Measurements from ENCODE around the gene CDC5L.
A peak's percentile ranks its signal among the peaks of the same experiment; 100 is the strongest.

The CDC5L gene

GRCh38 chr6:44470746-44471145 lies 83.2 kb downstream of the CDC5L start:
- Histone ChIP-seq H3K4me1 (ENCODE audit: control insufficient read depth in 1 of 2, insufficient read depth in 2 of 2, low read length in 2 of 2) (peaks cover 5 to 15% of the 10 kb centered on the region in 2 experiments), H3K27me3 (ENCODE audit: insufficient read depth, low read length) (no peaks in the 10 kb centered on the region)

GRCh38 chr6:44471271-44471981 lies 83.9 kb downstream of the CDC5L start:
- Histone ChIP-seq H3K23ac (ENCODE audit: low read length) (no peak overlapping the region), H3K36me3 (ENCODE audit: control insufficient read depth in 1 of 2, insufficient read depth in 2 of 2, low read length in 2 of 2) (no peaks in the 10 kb centered on the region), H3K14ac (ENCODE audit: low read length) (no peak overlapping the region), H3K4me3 (ENCODE audit: low read depth, low read length) (no peak overlapping the region), H3K27ac (ENCODE audit: low read depth, low read length) (no peak overlapping the region), H3K27me3 (ENCODE audit: insufficient read depth, low read length) (no peaks in the 10 kb centered on the region), H3K9me3 (ENCODE audit: insufficient read depth, low read depth, low read length) (no peaks in the 10 kb centered on the region), H3K4me1 (ENCODE audit: control insufficient read depth in 1 of 2, insufficient read depth in 2 of 2, low read length in 2 of 2) (peaks cover 5 to 18% of the 10 kb centered on the region in 2 experiments), H3K79me2 (ENCODE audit: control insufficient read depth, insufficient read depth, low read length, poor library complexity) (no peaks in the 10 kb centered on the region), H2BK5ac (ENCODE audit: low read depth, low read length, poor library complexity) (no peak overlapping the region), H4K12ac (ENCODE audit: low read depth, low read length) (no peak overlapping the region), H4K91ac (ENCODE audit: low read depth, low read length) (no peak overlapping the region), H2AK5ac (ENCODE audit: low read length) (no peak overlapping the region), H3K18ac (ENCODE audit: low read length) (no peak overlapping the region), H3K79me1 (ENCODE audit: low read length) (peaks cover 3% of the 10 kb centered on the region), H3K4me2 (ENCODE audit: low read length) (peak overlapping the region; percentile 11), H3K4ac (ENCODE audit: low read depth, low read length) (no peak overlapping the region), H3K9ac (ENCODE audit: low read length) (no peak overlapping the region), H4K8ac (ENCODE audit: low read depth, low read length) (no peak overlapping the region), H2BK120ac (ENCODE audit: insufficient read depth, low read length, poor library complexity) (no peak overlapping the region), H2AFZ (ENCODE audit: insufficient read depth, low read length, poor library complexity) (no peak overlapping the region), H2BK12ac (ENCODE audit: low read length) (no peak overlapping the region)
- peak; percentile 94 for DNase-seq
- no CpG with 5 or more reads among the region's 15 CpGs for WGBS (ENCODE audit: extremely low coverage, insufficient coverage, insufficient read length)

More at GRCh38 chr6:44470746-44471145, 83.2 kb downstream of the CDC5L start:
- no peaks in the 10 kb centered on the region for H3K36me3 ChIP-seq (ENCODE audit: control insufficient read depth in 1 of 2, insufficient read depth in 2 of 2, low read length in 2 of 2)
- H3K79me1 ChIP-seq (ENCODE audit: low read length): no peaks in the 10 kb centered on the region
- no peak overlapping the region for H4K8ac ChIP-seq (ENCODE audit: low read depth, low read length)
- no peak overlapping the region for H2BK5ac ChIP-seq (ENCODE audit: low read depth, low read length, poor library complexity)
- no peak overlapping the region for H4K12ac ChIP-seq (ENCODE audit: low read depth, low read length)
- no peak overlapping the region for H3K4me3 ChIP-seq (ENCODE audit: low read depth, low read length)
- H2BK120ac ChIP-seq (ENCODE audit: insufficient read depth, low read length, poor library complexity): no peak overlapping the region
- no peak overlapping the region for H3K23ac ChIP-seq (ENCODE audit: low read length)
- no peak overlapping the region for H3K27ac ChIP-seq (ENCODE audit: low read depth, low read length)
- H4K91ac ChIP-seq (ENCODE audit: low read depth, low read length): no peak overlapping the region
- no peak overlapping the region for H2BK12ac ChIP-seq (ENCODE audit: low read length)
- H2AK5ac ChIP-seq (ENCODE audit: low read length): peak overlapping the region; percentile 15
- no peak overlapping the region for H3K18ac ChIP-seq (ENCODE audit: low read length)
- no peak overlapping the region for H3K4ac ChIP-seq (ENCODE audit: low read depth, low read length)
- no peaks in the 10 kb centered on the region for H3K9me3 ChIP-seq (ENCODE audit: insufficient read depth, low read depth, low read length)
- no peaks in the 10 kb centered on the region for H3K79me2 ChIP-seq (ENCODE audit: control insufficient read depth, insufficient read depth, low read length, poor library complexity)
- peak; percentile 74 to 90 for DNase-seq
- no peak overlapping the region for H3K9ac ChIP-seq (ENCODE audit: low read length)
- no CpG with 5 or more reads among the region's 2 CpGs for WGBS (ENCODE audit: extremely low coverage, insufficient coverage, insufficient read length)
- H3K4me2 ChIP-seq (ENCODE audit: low read length): no peak overlapping the region
- H2AFZ ChIP-seq (ENCODE audit: insufficient read depth, low read length, poor library complexity): no peak overlapping the region
- no peak overlapping the region for H3K14ac ChIP-seq (ENCODE audit: low read length)

GRCh38 chr6:44472250-44472945 lies 84.9 kb downstream of the CDC5L start:
- no peak overlapping the region for H4K12ac ChIP-seq (ENCODE audit: low read depth, low read length)
- H2BK120ac ChIP-seq (ENCODE audit: insufficient read depth, low read length, poor library complexity): no peak overlapping the region
- no peaks in the 10 kb centered on the region for H3K9me3 ChIP-seq (ENCODE audit: insufficient read depth, low read depth, low read length)
- no peaks in the 10 kb centered on the region for H3K79me2 ChIP-seq (ENCODE audit: control insufficient read depth, insufficient read depth, low read length, poor library complexity)
- H2BK12ac ChIP-seq (ENCODE audit: low read length): no peak overlapping the region
- H3K4me3 ChIP-seq (ENCODE audit: low read depth, low read length): no peak overlapping the region
- H3K4me2 ChIP-seq (ENCODE audit: low read length): no peak overlapping the region
- H3K27me3 ChIP-seq (ENCODE audit: insufficient read depth, low read length): no peaks in the 10 kb centered on the region
- H2BK5ac ChIP-seq (ENCODE audit: low read depth, low read length, poor library complexity): no peak overlapping the region
- no peak overlapping the region for H3K9ac ChIP-seq (ENCODE audit: low read length)
- H3K23ac ChIP-seq (ENCODE audit: low read length): no peak overlapping the region
- H4K91ac ChIP-seq (ENCODE audit: low read depth, low read length): no peak overlapping the region
- H2AK5ac ChIP-seq (ENCODE audit: low read length): no peak overlapping the region
- peaks cover 5 to 18% of the 10 kb centered on the region in 2 experiments for H3K4me1 ChIP-seq (ENCODE audit: control insufficient read depth in 1 of 2, insufficient read depth in 2 of 2, low read length in 2 of 2)
- H3K79me1 ChIP-seq (ENCODE audit: low read length): peaks cover 3% of the 10 kb centered on the region
- H3K14ac ChIP-seq (ENCODE audit: low read length): no peak overlapping the region
- H3K4ac ChIP-seq (ENCODE audit: low read depth, low read length): no peak overlapping the region
- DNase-seq: peak; percentile 31 to 74
- H2AFZ ChIP-seq (ENCODE audit: insufficient read depth, low read length, poor library complexity): no peak overlapping the region
- WGBS (ENCODE audit: extremely low coverage, insufficient coverage, insufficient read length): no CpG with 5 or more reads among the region's 13 CpGs
- peak overlapping the region; percentile 24 for H3K27ac ChIP-seq (ENCODE audit: low read depth, low read length)
- H4K8ac ChIP-seq (ENCODE audit: low read depth, low read length): no peak overlapping the region
- H3K18ac ChIP-seq (ENCODE audit: low read length): no peak overlapping the region
- H3K36me3 ChIP-seq (ENCODE audit: control insufficient read depth in 1 of 2, insufficient read depth in 2 of 2, low read length in 2 of 2): no peaks in the 10 kb centered on the region

GRCh38 chr6:44473393-44474189 lies 86.1 kb downstream of the CDC5L start:
- Histone ChIP-seq H4K91ac (ENCODE audit: low read depth, low read length) (peak overlapping the region; percentile 9), H3K79me1 (ENCODE audit: low read length) (peaks cover 3% of the 10 kb centered on the region), H3K27me3 (ENCODE audit: insufficient read depth, low read length) (no peaks in the 10 kb centered on the region), H2AK5ac (ENCODE audit: low read length) (no peak overlapping the region), H3K79me2 (ENCODE audit: control insufficient read depth, insufficient read depth, low read length, poor library complexity) (no peaks in the 10 kb centered on the region), H3K4me2 (ENCODE audit: low read length) (no peak overlapping the region), H2AFZ (ENCODE audit: insufficient read depth, low read length, poor library complexity) (no peak overlapping the region), H3K36me3 (ENCODE audit: control insufficient read depth in 1 of 2, insufficient read depth in 2 of 2, low read length in 2 of 2) (no peaks in the 10 kb centered on the region), H3K14ac (ENCODE audit: low read length) (no peak overlapping the region), H3K9ac (ENCODE audit: low read length) (no peak overlapping the region), H4K12ac (ENCODE audit: low read depth, low read length) (no peak overlapping the region), H4K8ac (ENCODE audit: low read depth, low read length) (no peak overlapping the region), H2BK5ac (ENCODE audit: low read depth, low read length, poor library complexity) (no peak overlapping the region), H2BK120ac (ENCODE audit: insufficient read depth, low read length, poor library complexity) (no peak overlapping the region), H3K4me3 (ENCODE audit: low read depth, low read length) (no peak overlapping the region), H3K23ac (ENCODE audit: low read length) (no peak overlapping the region), H3K4me1 (ENCODE audit: control insufficient read depth in 1 of 2, insufficient read depth in 2 of 2, low read length in 2 of 2) (peaks cover 5 to 18% of the 10 kb centered on the region in 2 experiments), H3K18ac (ENCODE audit: low read length) (no peak overlapping the region), H3K27ac (ENCODE audit: low read depth, low read length) (no peak overlapping the region), H3K4ac (ENCODE audit: low read depth, low read length) (no peak overlapping the region), H2BK12ac (ENCODE audit: low read length) (no peak overlapping the region), H3K9me3 (ENCODE audit: insufficient read depth, low read depth, low read length) (no peaks in the 10 kb centered on the region)
- WGBS (ENCODE audit: extremely low coverage, insufficient coverage, insufficient read length): no CpG with 5 or more reads among the region's 19 CpGs
- DNase-seq: no peak

Measured in trophoblast cell (in vitro differentiated cells and primary cell).